ENCODE measurements around the gene SEC14L6.

The SEC14L6 gene

DNA sequence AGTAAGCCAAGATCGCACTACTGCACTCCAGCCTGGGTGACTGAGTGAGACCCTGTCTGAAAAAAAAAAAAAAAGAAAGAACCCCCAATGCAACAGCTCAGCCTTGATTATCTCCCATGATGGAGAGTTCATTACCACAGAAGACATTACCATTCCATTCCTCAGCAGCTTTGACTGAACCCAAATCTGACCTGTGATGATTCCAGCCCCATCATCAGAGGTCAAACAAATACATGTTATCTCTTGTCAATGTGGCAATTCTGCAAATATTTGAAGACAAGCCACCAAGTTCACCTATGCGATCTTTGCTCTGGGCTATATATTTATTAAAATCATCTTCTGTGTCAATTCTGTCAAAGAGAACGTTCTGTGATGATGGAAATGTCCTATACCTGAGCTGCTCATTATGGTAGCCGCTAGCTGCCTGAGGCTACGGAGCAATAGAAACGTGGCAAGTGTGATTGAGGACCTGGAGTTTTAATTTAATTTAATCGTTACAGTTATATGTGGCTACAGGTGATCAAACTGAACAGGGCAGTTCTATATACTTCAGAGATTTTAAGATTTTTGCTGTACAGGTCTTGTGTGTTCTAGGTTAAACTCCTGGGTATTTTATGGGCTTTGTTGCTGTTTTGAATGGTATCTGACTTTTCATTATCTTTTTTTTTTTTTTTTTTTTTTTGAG, 48.9 kb downstream of the SEC14L6 start:
- TF ChIP-seq, protein P1, sequence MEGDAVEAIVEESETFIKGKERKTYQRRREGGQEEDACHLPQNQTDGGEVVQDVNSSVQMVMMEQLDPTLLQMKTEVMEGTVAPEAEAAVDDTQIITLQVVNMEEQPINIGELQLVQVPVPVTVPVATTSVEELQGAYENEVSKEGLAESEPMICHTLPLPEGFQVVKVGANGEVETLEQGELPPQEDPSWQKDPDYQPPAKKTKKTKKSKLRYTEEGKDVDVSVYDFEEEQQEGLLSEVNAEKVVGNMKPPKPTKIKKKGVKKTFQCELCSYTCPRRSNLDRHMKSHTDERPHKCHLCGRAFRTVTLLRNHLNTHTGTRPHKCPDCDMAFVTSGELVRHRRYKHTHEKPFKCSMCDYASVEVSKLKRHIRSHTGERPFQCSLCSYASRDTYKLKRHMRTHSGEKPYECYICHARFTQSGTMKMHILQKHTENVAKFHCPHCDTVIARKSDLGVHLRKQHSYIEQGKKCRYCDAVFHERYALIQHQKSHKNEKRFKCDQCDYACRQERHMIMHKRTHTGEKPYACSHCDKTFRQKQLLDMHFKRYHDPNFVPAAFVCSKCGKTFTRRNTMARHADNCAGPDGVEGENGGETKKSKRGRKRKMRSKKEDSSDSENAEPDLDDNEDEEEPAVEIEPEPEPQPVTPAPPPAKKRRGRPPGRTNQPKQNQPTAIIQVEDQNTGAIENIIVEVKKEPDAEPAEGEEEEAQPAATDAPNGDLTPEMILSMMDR (IDR thresholded peaks at IDR 0.05; ENCODE audit: low read depth, low read length, missing control alignments) = no peak
- no peak overlapping the region for H3K4me3 ChIP-seq (ENCODE audit: low read depth, low read length)
- DNase-seq (ENCODE audit: low read depth) = no peak

DNA sequence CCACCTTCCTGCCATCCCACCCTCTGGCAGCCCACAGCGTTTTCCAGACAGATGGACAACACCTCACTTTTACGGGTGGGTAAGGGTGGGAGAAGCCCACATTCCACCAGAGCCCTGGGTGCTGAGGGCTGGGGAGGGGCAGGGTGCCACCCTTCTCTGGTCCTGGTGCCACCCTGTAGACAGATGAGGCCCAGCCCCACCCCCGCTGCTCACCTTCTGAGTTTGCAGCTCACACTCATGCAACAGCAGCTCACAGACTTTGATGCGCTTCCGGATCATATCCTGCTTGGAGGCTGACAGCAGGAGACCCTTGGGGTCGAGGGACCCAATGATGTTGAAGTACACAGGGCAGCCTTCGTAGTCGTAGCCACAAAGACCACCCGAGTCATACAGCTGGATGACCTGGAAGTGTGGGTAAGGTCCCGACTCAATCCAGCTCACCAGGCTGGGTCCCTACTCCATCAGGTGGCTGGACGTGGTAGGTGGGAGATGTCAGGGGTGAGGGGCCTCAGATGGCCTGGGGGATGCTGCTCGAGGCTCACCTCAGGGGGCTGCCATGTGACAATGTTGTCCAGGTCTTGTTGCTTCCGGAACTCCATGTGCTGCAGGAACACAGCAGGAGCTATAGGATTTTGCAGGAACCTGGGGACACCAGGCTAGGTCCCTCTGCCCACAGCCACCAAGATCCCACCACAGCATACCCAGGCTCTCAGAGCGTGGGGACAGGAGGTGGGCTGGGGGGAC, 51.3 kb downstream of the SEC14L6 start:
- DNase-seq (ENCODE audit: low read depth) = no peak
- TF ChIP-seq, protein P1 (IDR thresholded peaks at IDR 0.05; ENCODE audit: low read depth, low read length, missing control alignments) = no peak
- H3K4me3 ChIP-seq (ENCODE audit: low read depth, low read length) = no peak overlapping the region

DNA sequence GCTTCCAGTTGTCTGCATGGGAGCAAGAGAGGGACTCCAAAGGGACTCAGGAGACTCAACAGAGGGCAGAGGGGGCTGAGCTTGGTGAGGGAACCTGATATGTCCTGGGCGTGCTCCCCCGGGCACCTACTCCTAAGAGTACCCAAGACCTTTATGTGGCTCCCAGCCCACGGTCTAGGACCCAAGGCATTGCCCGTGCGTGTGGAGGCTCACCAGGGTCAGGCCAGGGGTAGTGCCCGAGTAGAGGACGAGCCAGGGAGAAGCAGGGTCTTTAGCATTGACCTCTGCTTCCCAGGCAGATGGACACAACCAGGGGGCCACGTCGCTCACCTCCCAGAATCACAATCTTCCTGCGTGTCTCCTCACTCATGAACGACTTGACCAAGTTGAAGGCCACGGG, 54.4 kb downstream of the SEC14L6 start:
- DNase-seq (ENCODE audit: low read depth) = no peak
- TF ChIP-seq, protein P1 (IDR thresholded peaks at IDR 0.05; ENCODE audit: low read depth, low read length, missing control alignments) = no peak

DNA sequence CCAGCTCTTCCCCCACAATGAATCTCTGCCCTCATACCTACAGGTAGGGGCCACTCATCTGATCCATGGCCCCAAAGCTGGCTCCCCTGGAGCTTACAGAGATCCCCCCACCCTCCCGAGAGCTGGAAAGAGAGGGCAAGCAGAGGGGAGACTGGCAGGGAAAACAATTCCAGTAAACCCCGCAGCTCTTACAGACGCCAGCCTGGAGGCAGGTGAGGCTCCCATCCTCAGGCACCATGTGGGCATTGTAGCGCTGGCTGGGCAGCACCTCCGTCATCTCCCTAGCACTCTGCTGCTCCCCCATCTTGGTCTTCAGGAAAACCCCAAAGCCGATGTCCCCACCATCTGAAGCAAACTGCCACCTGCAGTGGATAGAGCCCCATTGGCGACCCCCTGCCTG, 55.2 kb downstream of the SEC14L6 start:
- no peak overlapping the region for H3K4me3 ChIP-seq (ENCODE audit: low read depth, low read length)
- TF ChIP-seq, protein P1 (IDR thresholded peaks at IDR 0.05; ENCODE audit: low read depth, low read length, missing control alignments) = no peak
- DNase-seq (ENCODE audit: low read depth) = no peak

More for the DNA sequence above, 54.4 kb downstream of the SEC14L6 start:
- no peak overlapping the region for H3K4me3 ChIP-seq (ENCODE audit: low read depth, low read length)

DNA sequence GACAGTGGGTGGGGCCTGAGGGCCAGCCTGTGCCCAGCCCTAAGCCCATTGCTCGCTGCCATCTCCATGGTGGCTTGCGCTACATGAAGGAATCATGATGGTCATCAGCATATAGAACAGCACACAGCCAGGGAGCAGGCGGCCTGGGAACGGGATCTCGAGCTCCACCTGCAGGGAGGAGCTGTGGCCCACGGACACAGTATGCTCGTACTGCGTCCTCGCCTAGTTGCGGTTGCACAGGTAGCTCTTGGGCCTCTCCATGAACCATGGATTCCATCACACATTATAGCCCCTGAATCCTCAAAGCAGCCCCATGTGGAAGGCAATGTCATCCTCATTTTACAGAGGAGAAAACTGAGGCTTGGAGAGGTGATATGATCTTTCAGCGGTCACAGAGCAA, 56.1 kb downstream of the SEC14L6 start:
- TF ChIP-seq, protein P1 (IDR thresholded peaks at IDR 0.05; ENCODE audit: low read depth, low read length, missing control alignments) = peak; percentile 19
- H3K4me3 ChIP-seq (ENCODE audit: low read depth, low read length) = no peak overlapping the region
- no peak for DNase-seq (ENCODE audit: low read depth)

DNA sequence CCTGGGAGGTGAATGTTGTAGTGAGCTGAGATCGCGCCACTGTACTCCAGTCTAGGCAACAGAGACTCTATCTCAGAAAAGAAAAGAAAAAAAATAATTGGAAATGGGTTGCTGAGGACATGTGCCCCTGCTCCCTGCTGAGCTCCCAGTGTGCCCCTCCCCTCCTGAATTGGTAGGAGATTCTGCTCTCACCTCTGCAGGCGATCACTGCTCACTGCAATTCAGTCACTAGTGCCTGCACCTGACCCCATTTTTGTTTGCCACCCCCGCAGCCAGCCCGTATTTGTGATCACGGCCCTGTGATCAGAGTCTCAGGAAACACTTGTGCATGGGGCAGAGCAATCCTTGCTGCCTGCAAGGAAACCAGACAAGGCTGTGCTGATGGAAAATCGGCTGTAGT, 58.4 kb downstream of the SEC14L6 start:
- no peak for DNase-seq (ENCODE audit: low read depth)
- TF ChIP-seq, protein P1 (IDR thresholded peaks at IDR 0.05; ENCODE audit: low read depth, low read length, missing control alignments) = no peak
- no peak overlapping the region for H3K4me3 ChIP-seq (ENCODE audit: low read depth, low read length)
